ENCODE data around the gene DYTN.
"Not testable (repeated sequence)": the region's sequence is repeated elsewhere in the genome, so short reads cannot be mapped to it uniquely, and the experiment has no call there.

The DYTN gene

GRCh38 chr2:206718296-206718695 is at the start of gene DYTN:
TSS of gene DYTN (minus strand) at chr2:206718396. CDS start at chr2:206718279, 117 bp downstream.
- DNase-seq (ENCODE audit: low read depth in 1 of 2, low spot score in 1 of 2) = no peak

GRCh38 chr2:206766057-206766930 is 48.1 kb upstream of the DYTN start:
- no peak for DNase-seq (ENCODE audit: low read depth in 1 of 2, low spot score in 1 of 2)

- peak; percentile 62 to 67 for DNase-seq (ENCODE audit: low read depth in 1 of 2, low spot score in 1 of 2)
Measured at GRCh38 chr2:206765242-206766056, 47.3 kb upstream of the DYTN start, which contains the start of the genes FASTKD2 and MDH1B. TSS of gene FASTKD2 (plus strand) at chr2:206765606. CDS start at chr2:206766694, 1,088 bp downstream. TSS of gene MDH1B (minus strand) at chr2:206765328. CDS start at chr2:206765271, 57 bp downstream.

- no peak for DNase-seq (ENCODE audit: low read depth in 1 of 2, low spot score in 1 of 2)
Measured at GRCh38 chr2:206764673-206765241, 46.6 kb upstream of the DYTN start.

- no peak for DNase-seq (ENCODE audit: low read depth in 1 of 2, low spot score in 1 of 2)
Measured at GRCh38 chr2:206756816-206757215, 38.6 kb upstream of the DYTN start.

- no peak for DNase-seq (ENCODE audit: low read depth in 1 of 2, low spot score in 1 of 2)
Measured at GRCh38 chr2:206740800-206741199, 22.6 kb upstream of the DYTN start.

- DNase-seq (ENCODE audit: low read depth in 1 of 2, low spot score in 1 of 2) = no peak
Measured at GRCh38 chr2:206739271-206739670, 21.1 kb upstream of the DYTN start.

- DNase-seq (ENCODE audit: low read depth in 1 of 2, low spot score in 1 of 2) = no peak
Measured at GRCh38 chr2:206736935-206737334, 18.7 kb upstream of the DYTN start.

GRCh38 chr2:206733341-206733740 is 15.1 kb upstream of the DYTN start:
- DNase-seq (ENCODE audit: low read depth in 1 of 2, low spot score in 1 of 2) = no peak

GRCh38 chr2:206728277-206729199 is 10.3 kb upstream of the DYTN start:
- no peak for DNase-seq (ENCODE audit: low read depth in 1 of 2, low spot score in 1 of 2)

- DNase-seq (ENCODE audit: low read depth in 1 of 2, low spot score in 1 of 2) = no peak
Measured at GRCh38 chr2:206727287-206727686, 9.1 kb upstream of the DYTN start.

- no peak for DNase-seq (ENCODE audit: low read depth in 1 of 2, low spot score in 1 of 2)
Measured at GRCh38 chr2:206723288-206723687, 5.1 kb upstream of the DYTN start.

- no peak for DNase-seq (ENCODE audit: low read depth in 1 of 2, low spot score in 1 of 2)
Measured at GRCh38 chr2:206721256-206721920, 3.2 kb upstream of the DYTN start.

GRCh38 chr2:206716623-206717022 is 1.6 kb downstream of the DYTN start:
- DNase-seq (ENCODE audit: low read depth in 1 of 2, low spot score in 1 of 2) = no peak

GRCh38 chr2:206715183-206715582 is 3.0 kb downstream of the DYTN start:
- not testable (repeated sequence) for DNase-seq (ENCODE audit: low read depth in 1 of 2, low spot score in 1 of 2)

GRCh38 chr2:206713746-206714145 is 4.5 kb downstream of the DYTN start:
- DNase-seq (ENCODE audit: low read depth in 1 of 2, low spot score in 1 of 2) = no peak

GRCh38 chr2:206708286-206708685 is 9.9 kb downstream of the DYTN start:
- no peak for DNase-seq (ENCODE audit: low read depth in 1 of 2, low spot score in 1 of 2)

GRCh38 chr2:206707164-206707701 is 11.0 kb downstream of the DYTN start:
- DNase-seq (ENCODE audit: low read depth in 1 of 2, low spot score in 1 of 2) = no peak

GRCh38 chr2:206701952-206702605 is 16.1 kb downstream of the DYTN start:
- no peak for DNase-seq (ENCODE audit: low read depth in 1 of 2, low spot score in 1 of 2)

Measured in stimulated activated CD4-positive, alpha-beta T cell treated with anti-CD3 and anti-CD28 coated beads, Interleukin-15, amount 100 ng/mL, for 1 hour (primary cell).